NCI-H2081 treated with DMSO at 0.1 percent for 48 hours (cell line): ENCODE data around the gene FAAH.
A peak's percentile ranks its signal among the peaks of the same experiment; 100 is the strongest.

Source experiments
- DNase-seq: peaks from one replicate; lab custom pipeline; 2025; lab: John Stamatoyannopoulos, UW

FAAH gene

GRCh38 chr1:46423574-46424240 lies 29.6 kb downstream of the FAAH start:
- DNase-seq, result no peak

- no peak for DNase-seq
Measured at GRCh38 chr1:46424730-46425129, 30.6 kb downstream of the FAAH start.

DNA sequence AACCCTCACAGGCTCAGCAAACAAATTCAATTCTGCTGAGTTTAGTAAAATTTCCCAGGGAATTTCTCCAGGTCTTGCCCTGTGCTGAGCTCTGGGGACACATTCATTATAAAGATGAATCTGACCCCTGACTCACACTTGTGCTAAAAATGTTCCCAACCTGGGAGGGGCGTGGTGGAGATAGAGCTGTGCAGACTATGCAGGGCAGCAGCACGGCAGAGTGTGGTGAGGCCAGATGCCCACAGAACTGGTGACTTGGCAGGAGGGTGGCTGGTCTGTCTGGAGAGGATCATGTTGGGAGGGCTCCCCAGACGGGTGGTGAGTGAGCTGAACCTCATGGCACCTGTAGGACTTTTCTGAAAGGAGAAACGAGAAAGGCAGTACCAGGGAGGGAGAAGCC lies 31.6 kb downstream of the FAAH start:
- DNase-seq, result no peak

DNA sequence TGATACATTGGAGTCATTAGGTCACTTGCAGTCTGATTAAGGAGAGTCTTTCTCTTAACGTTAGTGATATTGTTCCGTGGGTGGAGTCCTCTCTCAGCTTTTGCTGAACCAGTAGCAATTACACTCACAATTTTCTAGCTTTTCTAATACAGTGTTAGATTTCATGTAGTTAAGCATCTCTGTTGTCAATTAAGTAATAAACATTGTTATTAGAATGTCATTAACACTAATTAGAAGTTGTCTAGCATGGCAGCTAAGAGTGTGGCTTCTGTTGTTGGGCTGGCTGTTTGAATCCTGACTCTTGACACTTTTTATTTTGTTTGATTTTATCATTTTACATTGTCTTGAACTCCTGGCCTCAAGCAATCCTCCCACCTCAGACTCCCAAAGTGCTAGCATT lies 33.4 kb downstream of the FAAH start:
- DNase-seq, result no peak

- no peak for DNase-seq
Measured at GRCh38 chr1:46429436-46429835, 35.3 kb downstream of the FAAH start.

DNA sequence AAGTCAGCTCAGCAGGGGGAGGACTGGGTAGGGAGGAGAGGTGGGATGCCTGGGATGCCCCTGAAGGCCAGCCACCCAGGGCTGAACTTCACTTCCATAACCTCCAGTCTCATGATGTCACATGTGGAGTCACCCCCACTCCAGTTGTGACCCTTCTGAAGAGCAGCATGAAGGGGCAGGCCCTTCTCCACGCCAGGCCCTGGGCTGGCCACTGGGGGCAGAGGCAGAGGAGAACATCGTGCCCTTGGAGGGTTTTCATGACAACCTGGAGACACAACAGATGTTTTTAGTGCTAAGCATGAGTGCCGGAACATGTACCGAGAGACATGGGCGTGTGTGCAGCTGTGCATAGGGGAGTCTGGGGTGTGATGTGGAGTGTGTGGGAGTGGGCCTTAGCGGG lies 37.6 kb downstream of the FAAH start:
- no peak for DNase-seq

GRCh38 chr1:46432781-46433327 lies 38.7 kb downstream of the FAAH start:
- DNase-seq, result no peak

- no peak for DNase-seq
Measured at GRCh38 chr1:46434358-46434757, 40.2 kb downstream of the FAAH start.

GRCh38 chr1:46436844-46437243 lies 42.7 kb downstream of the FAAH start:
- DNase-seq, result no peak

GRCh38 chr1:46437723-46438122 lies 43.6 kb downstream of the FAAH start:
- DNase-seq, result no peak

DNA sequence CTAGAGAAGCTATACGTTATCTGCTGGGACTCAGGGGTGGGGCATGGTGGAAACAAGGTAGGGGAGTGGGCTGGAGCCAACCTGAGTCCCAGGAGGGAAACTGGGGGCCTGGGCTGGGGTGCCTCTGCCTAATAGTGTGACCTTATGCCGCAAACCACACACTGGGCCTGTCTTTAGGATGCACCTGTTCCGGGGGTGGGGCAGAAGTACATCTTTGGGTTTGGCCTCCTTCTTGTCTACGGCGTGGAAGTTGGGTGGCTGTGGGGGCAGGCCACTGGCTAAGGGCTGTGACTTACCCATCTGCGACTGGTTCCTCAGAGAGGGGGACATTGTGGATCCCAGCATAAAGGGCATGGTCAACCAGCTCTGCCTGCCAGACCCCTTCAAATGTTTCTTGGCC lies 44.2 kb downstream of the FAAH start:
- DNase-seq, result no peak

- DNase-seq, result no peak
Measured at GRCh38 chr1:46440478-46440877, 46.4 kb downstream of the FAAH start.

DNA sequence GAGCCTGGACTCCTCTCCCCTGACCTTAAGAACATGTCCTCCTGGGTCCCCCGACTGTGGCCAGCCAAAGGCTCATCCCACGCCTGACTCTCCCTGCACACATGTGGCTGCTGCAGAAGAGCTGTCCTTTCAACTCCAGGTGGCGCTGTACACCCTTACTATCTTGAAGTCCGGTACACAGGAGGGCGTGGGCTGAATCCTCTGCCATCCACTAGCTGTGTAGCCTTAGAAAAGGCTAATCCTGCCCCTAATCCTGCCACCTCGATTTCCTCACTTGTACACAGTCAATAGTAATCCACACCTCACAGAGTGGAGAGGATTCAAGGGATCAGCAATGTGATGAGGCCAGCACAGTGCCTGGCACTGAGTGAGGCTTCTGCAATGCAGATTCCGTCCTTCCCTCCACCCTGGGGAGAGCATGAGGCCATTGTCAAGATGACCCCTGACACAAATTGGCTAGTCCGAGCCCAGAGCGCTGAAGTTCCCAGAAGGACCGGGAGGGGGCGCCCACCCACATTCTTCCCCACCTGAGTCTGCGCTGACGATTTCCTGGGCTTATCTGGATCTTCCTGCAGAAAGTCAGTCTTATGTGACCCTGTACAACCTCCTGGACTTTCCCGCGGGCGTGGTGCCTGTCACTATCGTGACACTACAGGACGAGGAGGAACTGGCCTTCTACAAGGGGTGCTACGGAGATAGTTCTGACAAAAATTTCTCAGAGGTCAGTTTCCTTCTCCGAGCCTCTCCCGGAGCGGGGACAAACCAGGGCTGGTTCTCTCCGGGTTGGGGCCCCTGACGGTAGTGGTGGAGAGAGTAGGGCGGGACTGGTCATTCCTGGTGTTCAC lies 48.4 kb downstream of the FAAH start:
- no peak for DNase-seq

- DNase-seq, result no peak
Measured at GRCh38 chr1:46444466-46444865, 50.3 kb downstream of the FAAH start.

GRCh38 chr1:46445773-46446256 lies 51.7 kb downstream of the FAAH start:
- no peak for DNase-seq

GRCh38 chr1:46446646-46447498 lies 52.8 kb downstream of the FAAH start:
- DNase-seq, result peak; percentile 14

GRCh38 chr1:46447499-46448108 lies 53.5 kb downstream of the FAAH start:
- DNase-seq, result no peak

- no peak for DNase-seq
Measured at GRCh38 chr1:46448109-46448911, 54.2 kb downstream of the FAAH start.

DNA sequence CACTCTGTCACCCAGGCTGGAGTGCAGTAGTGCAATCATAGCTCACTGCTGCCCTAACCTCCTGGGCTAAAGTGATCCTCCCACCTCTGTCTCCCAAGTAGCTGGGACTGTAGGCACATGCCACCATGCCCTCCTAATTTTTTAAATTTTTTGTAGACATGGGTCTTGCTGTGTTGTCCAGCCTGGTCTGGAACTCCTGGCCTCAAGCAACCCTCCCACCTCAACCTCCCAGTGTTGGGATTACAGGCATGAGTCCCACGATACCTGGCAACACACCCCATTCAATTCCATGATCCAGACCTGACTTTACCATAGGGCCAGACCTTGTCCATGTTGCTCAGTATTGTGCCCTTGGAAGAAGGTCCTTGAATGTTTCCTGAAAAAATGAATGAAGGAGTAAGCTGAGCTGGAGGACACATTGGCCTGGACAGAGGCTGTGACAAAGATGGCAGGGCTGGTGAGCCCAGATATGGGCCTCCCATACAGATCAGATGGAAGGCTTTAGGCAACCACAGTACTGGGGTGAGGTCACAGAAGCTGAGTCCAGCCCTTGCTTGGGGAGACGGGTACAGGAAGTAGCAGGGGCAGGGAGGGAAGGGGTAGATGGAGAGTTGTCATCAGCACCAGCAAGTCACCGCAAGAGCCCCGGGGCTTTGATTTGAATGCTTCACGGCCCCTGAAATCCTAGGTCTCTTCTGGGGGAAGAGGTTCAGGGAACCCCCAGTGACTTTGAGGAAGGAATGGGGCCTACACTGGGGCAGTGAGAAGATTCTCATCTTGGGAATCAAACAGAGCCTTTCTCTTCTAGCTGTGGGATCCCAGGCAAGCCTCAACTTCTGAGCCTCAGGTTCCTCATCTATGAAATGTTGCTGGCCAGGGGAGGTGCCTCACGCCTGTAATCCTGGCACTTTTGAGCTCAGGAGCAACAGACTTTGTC lies 55.4 kb downstream of the FAAH start:
- DNase-seq, result no peak

- DNase-seq, result no peak
Measured at GRCh38 chr1:46450160-46450517, 56.0 kb downstream of the FAAH start.
